GM19351 (cell line): ENCODE data around the gene NOS1AP.
"Not testable (repeated sequence)": the region's sequence is repeated elsewhere in the genome, so short reads cannot be mapped to it uniquely, and the experiment has no call there.

ENCODE experiments used
- ATAC-seq: cut with Tn5 transposase; IDR thresholded peaks from one replicate; pipeline ENCODE4 v1.9.1; 2021; ENCODE audit warnings: mild to moderate bottlenecking, moderate library complexity; ENCODE audit not compliant: unreplicated experiment

NOS1AP gene

GRCh38 chr1:162191396-162192305, 122.2 kb downstream of the NOS1AP start:
- no peak for ATAC-seq

GRCh38 chr1:162192306-162192678, 122.8 kb downstream of the NOS1AP start:
- ATAC-seq: no peak

- ATAC-seq: no peak
Observed at GRCh38 chr1:162192763-162193162, 123.3 kb downstream of the NOS1AP start.

GRCh38 chr1:162193221-162193620, 123.7 kb downstream of the NOS1AP start:
- ATAC-seq: no peak

- no peak for ATAC-seq
Observed at GRCh38 chr1:162193815-162194214, 124.3 kb downstream of the NOS1AP start.

GRCh38 chr1:162195567-162195966, 126.1 kb downstream of the NOS1AP start:
- ATAC-seq: no peak

- ATAC-seq: no peak
Observed at GRCh38 chr1:162196387-162196786, 126.9 kb downstream of the NOS1AP start.

GRCh38 chr1:162197041-162197531, 127.6 kb downstream of the NOS1AP start:
- ATAC-seq: no peak

- no peak for ATAC-seq
Observed at GRCh38 chr1:162197615-162198421, 128.3 kb downstream of the NOS1AP start.

- ATAC-seq: no peak
Observed at GRCh38 chr1:162200096-162200847, 130.8 kb downstream of the NOS1AP start.

- ATAC-seq: not testable (repeated sequence)
Observed at GRCh38 chr1:162201062-162201461, 131.6 kb downstream of the NOS1AP start.

GRCh38 chr1:162204129-162204822, 134.8 kb downstream of the NOS1AP start:
- no peak for ATAC-seq

GRCh38 chr1:162204823-162205155, 135.3 kb downstream of the NOS1AP start:
- ATAC-seq: no peak

- ATAC-seq: no peak
Observed at GRCh38 chr1:162206300-162206699, 136.8 kb downstream of the NOS1AP start.

- no peak for ATAC-seq
Observed at GRCh38 chr1:162206749-162207635, 137.5 kb downstream of the NOS1AP start.

- no peak for ATAC-seq
Observed at GRCh38 chr1:162207862-162208261, 138.4 kb downstream of the NOS1AP start.

- ATAC-seq: no peak
Observed at GRCh38 chr1:162210196-162210595, 140.7 kb downstream of the NOS1AP start.

GRCh38 chr1:162212713-162213112, 143.2 kb downstream of the NOS1AP start:
- ATAC-seq: no peak

- no peak for ATAC-seq
Observed at GRCh38 chr1:162213281-162213912, 143.9 kb downstream of the NOS1AP start.
